ENCODE measurements around the gene GREB1.
A peak's percentile ranks its signal among the peaks of the same experiment; 100 is the strongest.

The GREB1 gene

GRCh38 chr2:11559786-11560155 lies 25.9 kb downstream of the GREB1 start:
- Mint-ChIP-seq H3K36me3 (no peaks in the 10 kb centered on the region), H3K27ac (no peak overlapping the region)

GRCh38 chr2:11560806-11561205 lies 27.0 kb downstream of the GREB1 start:
- no peaks in the 10 kb centered on the region for H3K36me3 Mint-ChIP-seq
- H3K9me3 Mint-ChIP-seq, result no peaks in the 10 kb centered on the region
- peaks cover 10% of the 10 kb centered on the region for H3K27me3 Mint-ChIP-seq
- H3K4me1 Mint-ChIP-seq, result no peaks in the 10 kb centered on the region
- no peak overlapping the region for H3K4me3 Mint-ChIP-seq
- H3K27ac Mint-ChIP-seq, result no peak overlapping the region

More at GRCh38 chr2:11559786-11560155, 25.9 kb downstream of the GREB1 start:
- Mint-ChIP-seq H3K27me3 (peaks cover 18% of the 10 kb centered on the region), H3K9me3 (no peaks in the 10 kb centered on the region), H3K4me3 (no peak overlapping the region), H3K4me1 (no peaks in the 10 kb centered on the region)

DNA sequence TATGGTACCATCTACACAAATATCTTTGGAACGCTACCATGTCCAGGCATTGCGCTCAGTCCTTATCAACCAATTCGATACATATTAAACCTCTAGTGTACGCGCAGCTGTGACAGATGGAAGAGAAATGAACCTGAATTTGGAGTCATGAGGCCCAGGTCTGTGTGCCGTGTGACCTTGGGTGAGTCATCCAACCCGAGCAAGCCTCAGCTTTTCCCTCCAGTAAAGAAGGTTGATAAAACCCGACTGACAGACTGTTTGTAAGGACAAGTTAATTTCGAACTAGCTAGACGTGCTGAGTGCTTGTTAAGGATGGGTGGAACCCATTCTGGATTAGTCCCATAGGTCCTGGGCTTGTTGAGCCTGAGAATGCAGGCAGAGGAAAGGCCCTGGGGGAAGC lies 28.2 kb downstream of the GREB1 start:
- H3K4me3 Mint-ChIP-seq, result no peak overlapping the region
- H3K4me1 Mint-ChIP-seq, result no peaks in the 10 kb centered on the region
- no peaks in the 10 kb centered on the region for H3K9me3 Mint-ChIP-seq
- no peaks in the 10 kb centered on the region for H3K36me3 Mint-ChIP-seq
- no peak overlapping the region for H3K27ac Mint-ChIP-seq
- peaks cover 10% of the 10 kb centered on the region for H3K27me3 Mint-ChIP-seq

DNA sequence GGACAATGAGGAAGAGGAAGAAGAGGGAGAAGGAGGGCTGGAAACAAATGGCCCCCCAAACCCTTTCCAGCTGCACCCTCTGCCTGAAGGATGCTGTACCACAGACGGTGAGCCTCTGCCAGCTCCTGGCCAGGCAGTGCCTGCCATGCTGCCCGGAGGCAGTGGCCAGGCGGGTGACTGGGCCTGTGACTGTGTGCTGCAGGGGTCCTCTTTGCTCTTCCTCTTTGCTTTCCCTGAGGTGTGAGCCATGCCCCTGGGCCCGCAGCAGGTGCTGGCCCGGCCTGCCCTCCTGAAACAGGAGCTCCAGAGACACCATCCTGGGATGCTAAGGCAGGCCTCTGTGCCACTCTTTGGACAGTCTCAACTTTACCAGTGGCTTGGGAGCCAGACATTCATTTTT lies 28.6 kb downstream of the GREB1 start:
- H3K27me3 Mint-ChIP-seq, result peaks cover 7% of the 10 kb centered on the region
- H3K4me1 Mint-ChIP-seq, result no peaks in the 10 kb centered on the region
- no peaks in the 10 kb centered on the region for H3K36me3 Mint-ChIP-seq
- no peaks in the 10 kb centered on the region for H3K9me3 Mint-ChIP-seq
- H3K4me3 Mint-ChIP-seq, result no peak overlapping the region
- H3K27ac Mint-ChIP-seq, result no peak overlapping the region

DNA sequence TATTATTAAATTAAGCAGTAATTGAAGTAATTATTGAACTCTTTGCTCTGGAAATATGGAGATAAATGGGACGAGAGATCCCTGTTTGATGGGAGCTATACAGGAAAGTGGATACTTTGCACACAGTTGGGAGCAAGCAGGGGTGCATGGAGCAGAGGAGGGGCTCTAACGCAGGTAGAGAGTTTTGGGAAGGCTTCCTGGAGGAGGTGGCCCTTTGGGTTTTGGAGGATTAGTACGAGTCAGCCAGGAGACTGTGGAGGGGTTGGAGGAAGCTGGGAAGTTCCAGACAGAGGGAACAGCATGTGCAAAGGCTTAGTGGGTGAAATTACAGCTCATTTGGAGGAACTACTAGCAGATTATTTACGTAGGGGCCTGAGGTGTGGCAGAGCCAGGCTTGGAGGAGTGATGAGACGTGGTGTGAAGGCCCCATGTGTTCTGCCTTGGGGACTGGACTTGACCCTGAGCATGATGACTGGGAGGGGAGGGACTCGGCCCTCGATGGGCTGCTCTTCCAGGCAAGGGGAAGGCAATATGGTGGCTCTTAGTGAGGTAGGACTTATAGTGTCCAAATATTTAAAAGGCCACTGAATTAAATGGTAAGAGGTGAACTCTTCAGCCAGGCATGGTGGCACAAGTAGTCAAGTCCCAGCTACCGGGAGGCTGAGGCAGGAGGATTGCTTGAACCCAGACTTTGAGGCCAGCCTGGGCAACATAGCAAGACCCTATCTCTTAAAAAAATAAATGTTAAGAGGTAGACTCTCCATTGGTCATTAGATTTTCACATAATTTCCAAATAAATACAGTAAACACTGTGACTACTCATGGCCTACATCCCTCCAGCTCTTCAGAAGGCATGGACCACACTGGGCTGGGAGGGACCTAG lies 30.2 kb downstream of the GREB1 start:
- no peak overlapping the region for H3K4me3 Mint-ChIP-seq

GRCh38 chr2:11564816-11565567 lies 31.1 kb downstream of the GREB1 start:
- no peaks in the 10 kb centered on the region for H3K36me3 Mint-ChIP-seq
- no peaks in the 10 kb centered on the region for H3K4me1 Mint-ChIP-seq
- H3K9me3 Mint-ChIP-seq, result no peaks in the 10 kb centered on the region
- no peak overlapping the region for H3K4me3 Mint-ChIP-seq
- H3K27me3 Mint-ChIP-seq, result no peaks in the 10 kb centered on the region
- no peak overlapping the region for H3K27ac Mint-ChIP-seq

More for the DNA sequence above, 30.2 kb downstream of the GREB1 start:
- no peaks in the 10 kb centered on the region for H3K4me1 Mint-ChIP-seq
- no peaks in the 10 kb centered on the region for H3K9me3 Mint-ChIP-seq
- H3K27ac Mint-ChIP-seq, result peak overlapping the region; percentile 71
- no peaks in the 10 kb centered on the region for H3K36me3 Mint-ChIP-seq
- H3K27me3 Mint-ChIP-seq, result peaks cover 4% of the 10 kb centered on the region

GRCh38 chr2:11566383-11566782 lies 32.5 kb downstream of the GREB1 start:
- Mint-ChIP-seq H3K27ac (no peak overlapping the region), H3K4me3 (no peak overlapping the region)

GRCh38 chr2:11567631-11568031 lies 33.8 kb downstream of the GREB1 start:
- no peaks in the 10 kb centered on the region for H3K4me1 Mint-ChIP-seq
- no peaks in the 10 kb centered on the region for H3K9me3 Mint-ChIP-seq
- no peak overlapping the region for H3K27ac Mint-ChIP-seq
- peaks cover 1% of the 10 kb centered on the region for H3K27me3 Mint-ChIP-seq
- no peak overlapping the region for H3K4me3 Mint-ChIP-seq
- no peaks in the 10 kb centered on the region for H3K36me3 Mint-ChIP-seq

More at GRCh38 chr2:11566383-11566782, 32.5 kb downstream of the GREB1 start:
- Mint-ChIP-seq H3K4me1 (no peaks in the 10 kb centered on the region), H3K27me3 (peaks cover 1% of the 10 kb centered on the region), H3K36me3 (no peaks in the 10 kb centered on the region), H3K9me3 (no peaks in the 10 kb centered on the region)

GRCh38 chr2:11568436-11568835 lies 34.6 kb downstream of the GREB1 start:
- Mint-ChIP-seq H3K4me3 (no peak overlapping the region), H3K9me3 (no peaks in the 10 kb centered on the region), H3K27ac (no peak overlapping the region), H3K36me3 (no peaks in the 10 kb centered on the region), H3K4me1 (no peaks in the 10 kb centered on the region), H3K27me3 (peaks cover 1% of the 10 kb centered on the region)

- peaks cover 1% of the 10 kb centered on the region for H3K27me3 Mint-ChIP-seq
- no peaks in the 10 kb centered on the region for H3K9me3 Mint-ChIP-seq
- H3K36me3 Mint-ChIP-seq, result no peaks in the 10 kb centered on the region
- H3K27ac Mint-ChIP-seq, result no peak overlapping the region
- no peak overlapping the region for H3K4me3 Mint-ChIP-seq
- no peaks in the 10 kb centered on the region for H3K4me1 Mint-ChIP-seq
These were observed 35.8 kb downstream of the GREB1 start for GRCh38 chr2:11569636-11570035.

- no peak overlapping the region for H3K4me3 Mint-ChIP-seq
- H3K36me3 Mint-ChIP-seq, result no peaks in the 10 kb centered on the region
- H3K27ac Mint-ChIP-seq, result no peak overlapping the region
- no peaks in the 10 kb centered on the region for H3K9me3 Mint-ChIP-seq
- H3K4me1 Mint-ChIP-seq, result no peaks in the 10 kb centered on the region
- peaks cover 1% of the 10 kb centered on the region for H3K27me3 Mint-ChIP-seq
These were observed 37.3 kb downstream of the GREB1 start for GRCh38 chr2:11571170-11571569.

GRCh38 chr2:11572996-11573395 lies 39.2 kb downstream of the GREB1 start:
- Mint-ChIP-seq H3K27ac (no peak overlapping the region), H3K36me3 (no peaks in the 10 kb centered on the region), H3K4me3 (no peak overlapping the region), H3K27me3 (peaks cover 1% of the 10 kb centered on the region), H3K4me1 (no peaks in the 10 kb centered on the region), H3K9me3 (no peaks in the 10 kb centered on the region)

- H3K27ac Mint-ChIP-seq, result no peak overlapping the region
- peaks cover 1% of the 10 kb centered on the region for H3K27me3 Mint-ChIP-seq
- H3K4me1 Mint-ChIP-seq, result no peaks in the 10 kb centered on the region
These were observed 39.8 kb downstream of the GREB1 start for GRCh38 chr2:11573418-11574175.

DNA sequence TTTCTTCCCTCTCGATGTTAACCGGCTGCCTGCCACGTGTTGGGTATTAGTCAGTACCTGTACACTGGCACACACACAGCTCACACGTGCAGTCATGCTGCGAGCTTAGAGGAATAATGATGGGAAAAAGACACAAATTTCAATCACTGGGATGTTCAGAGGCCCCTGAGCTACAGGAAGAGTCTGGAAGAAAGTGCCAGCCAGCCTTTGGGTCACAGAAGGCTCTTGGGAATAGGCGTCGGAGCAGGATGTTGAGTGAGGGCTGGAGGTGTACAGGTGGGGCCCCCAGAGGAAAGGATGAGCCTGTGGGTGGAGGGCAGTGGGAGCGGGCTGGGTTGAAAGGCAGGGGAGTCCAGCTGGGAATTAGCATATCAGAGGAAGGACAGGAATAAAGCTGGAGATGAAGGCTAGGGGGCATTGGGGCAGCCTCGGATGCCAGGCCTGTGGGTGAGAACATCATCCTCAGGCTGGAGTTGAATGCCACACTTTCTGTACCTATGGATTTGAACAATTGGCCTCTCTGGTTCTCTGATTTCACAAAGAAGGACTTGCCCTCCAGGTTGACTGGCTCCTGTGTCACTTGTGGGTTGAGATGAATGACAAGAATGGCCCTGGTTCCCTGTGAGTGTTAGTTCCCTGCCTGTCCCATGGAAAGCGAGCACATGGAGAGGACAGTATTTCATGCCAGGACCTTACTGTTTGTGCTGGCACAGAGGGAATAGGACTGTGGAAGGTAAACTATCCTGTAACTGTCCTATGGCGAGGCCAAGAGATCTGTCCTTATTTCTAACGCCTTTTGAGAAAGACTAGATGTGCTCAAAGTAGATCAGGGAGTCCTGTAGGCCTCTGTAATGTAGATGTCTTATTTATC lies 40.6 kb downstream of the GREB1 start:
- H3K9me3 Mint-ChIP-seq, result no peaks in the 10 kb centered on the region
- no peaks in the 10 kb centered on the region for H3K36me3 Mint-ChIP-seq
- H3K27me3 Mint-ChIP-seq, result peaks cover 1% of the 10 kb centered on the region
- no peak overlapping the region for H3K27ac Mint-ChIP-seq
- H3K4me1 Mint-ChIP-seq, result no peaks in the 10 kb centered on the region
- H3K4me3 Mint-ChIP-seq, result no peak overlapping the region

More at GRCh38 chr2:11573418-11574175, 39.8 kb downstream of the GREB1 start:
- no peaks in the 10 kb centered on the region for H3K36me3 Mint-ChIP-seq
- no peak overlapping the region for H3K4me3 Mint-ChIP-seq
- H3K9me3 Mint-ChIP-seq, result no peaks in the 10 kb centered on the region

GRCh38 chr2:11576398-11576797 lies 42.6 kb downstream of the GREB1 start:
- Mint-ChIP-seq H3K4me1 (no peaks in the 10 kb centered on the region), H3K27me3 (no peaks in the 10 kb centered on the region)

More at GRCh38 chr2:11576398-11576797, 42.6 kb downstream of the GREB1 start:
- H3K9me3 Mint-ChIP-seq, result no peaks in the 10 kb centered on the region
- H3K36me3 Mint-ChIP-seq, result no peaks in the 10 kb centered on the region
- H3K4me3 Mint-ChIP-seq, result no peak overlapping the region
- H3K27ac Mint-ChIP-seq, result no peak overlapping the region
